GM18517 (cell line): ENCODE results near the gene ZNF774.
"Not testable (repeated sequence)": the region's sequence is repeated elsewhere in the genome, so short reads cannot be mapped to it uniquely, and the experiment has no call there.

Experiments
- ATAC-seq: cut with Tn5 transposase; IDR thresholded peaks from one replicate; pipeline ENCODE4 v1.9.1; 2021; ENCODE audit warnings: mild to moderate bottlenecking, moderate library complexity; ENCODE audit not compliant: unreplicated experiment

ZNF774 gene

GRCh38 chr15:90387534-90388461 is 35.7 kb downstream of the ZNF774 start, which contains the start of gene IQGAP1:
TSS of gene IQGAP1 (plus strand) at chr15:90388242. CDS start at chr15:90388342, 100 bp downstream.
- ATAC-seq, result peak; percentile 94

- peak; percentile 46 for ATAC-seq
These were observed 36.6 kb downstream of the ZNF774 start for GRCh38 chr15:90388462-90389380.

DNA sequence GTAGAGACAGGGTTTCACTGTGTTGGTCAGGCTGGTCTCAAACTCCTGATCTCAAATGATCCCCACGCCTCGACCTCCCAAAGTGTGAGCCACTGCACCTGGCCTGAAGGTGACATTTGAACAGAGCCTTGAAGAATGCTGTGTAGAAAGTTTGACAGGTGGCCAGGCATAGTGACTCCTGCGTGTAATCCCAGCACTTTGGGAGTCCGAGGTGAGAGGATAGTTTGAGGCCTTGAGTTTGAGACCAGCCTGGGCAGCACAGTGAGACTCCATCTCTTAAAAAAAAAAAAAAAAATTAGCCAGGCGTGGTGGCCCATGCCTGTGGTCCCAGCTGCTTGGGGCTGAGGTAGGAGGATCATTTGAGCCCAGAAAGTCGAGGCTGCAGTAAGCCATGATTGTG is 37.4 kb downstream of the ZNF774 start:
- ATAC-seq, result no peak

GRCh38 chr15:90393040-90393439 is 41.0 kb downstream of the ZNF774 start:
- ATAC-seq, result no peak

DNA sequence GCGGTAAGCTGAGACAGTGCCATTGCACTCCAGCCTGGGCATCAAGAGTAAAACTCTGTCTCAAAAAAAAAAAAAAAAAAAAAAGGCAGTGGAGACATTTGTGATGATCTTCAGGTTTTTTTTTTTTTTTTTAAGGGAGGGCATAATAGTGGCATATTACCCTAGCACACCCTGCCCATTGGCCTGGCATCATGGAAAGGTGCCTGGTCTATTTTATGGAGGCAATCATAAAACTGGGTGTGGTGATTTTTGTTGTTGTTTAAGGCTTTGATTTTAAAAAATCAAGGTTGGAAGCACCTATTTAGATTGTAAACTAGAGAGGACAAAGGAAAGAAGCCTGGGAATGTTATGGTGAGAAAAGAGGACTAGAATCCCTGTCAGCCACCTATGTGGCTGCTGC is 42.0 kb downstream of the ZNF774 start:
- ATAC-seq, result no peak

- ATAC-seq, result no peak
These were observed 42.8 kb downstream of the ZNF774 start for GRCh38 chr15:90394748-90395442.

- ATAC-seq, result no peak
These were observed 44.2 kb downstream of the ZNF774 start for GRCh38 chr15:90396321-90396720.

- ATAC-seq, result no peak
These were observed 48.1 kb downstream of the ZNF774 start for GRCh38 chr15:90400005-90400758.

- peak; percentile 94 for ATAC-seq
These were observed 48.8 kb downstream of the ZNF774 start for GRCh38 chr15:90400759-90401314.

DNA sequence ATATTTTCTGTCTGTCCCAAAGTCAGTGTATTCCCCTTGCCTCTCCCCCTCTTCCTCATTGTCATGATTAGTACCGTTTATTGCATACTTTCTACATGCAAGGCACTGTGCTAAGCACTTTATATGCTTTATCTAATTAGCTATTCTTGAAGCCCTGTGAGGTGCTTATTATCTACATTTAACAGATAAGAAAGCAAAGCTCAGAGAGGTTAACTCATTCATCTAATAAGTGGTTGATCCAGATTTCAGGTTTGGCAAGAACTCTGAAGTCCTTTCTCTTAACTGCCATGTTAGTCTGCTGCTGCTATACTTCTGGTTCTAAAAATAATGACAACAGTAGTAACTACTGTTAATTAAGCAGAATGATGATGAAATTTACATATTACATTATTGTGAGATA is 49.4 kb downstream of the ZNF774 start:
- ATAC-seq, result no peak

- no peak for ATAC-seq
These were observed 50.1 kb downstream of the ZNF774 start for GRCh38 chr15:90402223-90402622.

DNA sequence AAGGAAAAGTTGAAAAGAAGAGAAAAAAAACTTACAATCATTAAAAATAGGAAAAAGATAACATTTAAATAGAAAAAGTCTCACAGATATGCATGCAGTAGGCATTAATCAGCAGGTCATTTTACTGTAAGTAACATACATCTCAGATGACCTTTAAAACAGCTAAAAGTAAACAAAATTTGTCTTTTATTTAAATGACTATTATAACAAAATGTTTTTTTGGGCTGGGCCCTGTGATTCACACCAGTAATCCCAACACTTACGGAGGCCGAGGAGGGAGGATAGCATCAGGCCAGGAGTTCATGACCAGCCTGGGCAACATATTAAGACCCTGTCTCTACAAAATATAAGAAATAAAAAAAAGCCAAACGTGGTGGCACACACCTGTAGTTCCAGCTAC is 50.7 kb downstream of the ZNF774 start:
- ATAC-seq, result no peak

- ATAC-seq, result no peak
These were observed 53.0 kb downstream of the ZNF774 start for GRCh38 chr15:90405055-90405607.

- no peak for ATAC-seq
These were observed 55.3 kb downstream of the ZNF774 start for GRCh38 chr15:90407336-90407735.

- no peak for ATAC-seq
These were observed 55.8 kb downstream of the ZNF774 start for GRCh38 chr15:90407871-90408317.

DNA sequence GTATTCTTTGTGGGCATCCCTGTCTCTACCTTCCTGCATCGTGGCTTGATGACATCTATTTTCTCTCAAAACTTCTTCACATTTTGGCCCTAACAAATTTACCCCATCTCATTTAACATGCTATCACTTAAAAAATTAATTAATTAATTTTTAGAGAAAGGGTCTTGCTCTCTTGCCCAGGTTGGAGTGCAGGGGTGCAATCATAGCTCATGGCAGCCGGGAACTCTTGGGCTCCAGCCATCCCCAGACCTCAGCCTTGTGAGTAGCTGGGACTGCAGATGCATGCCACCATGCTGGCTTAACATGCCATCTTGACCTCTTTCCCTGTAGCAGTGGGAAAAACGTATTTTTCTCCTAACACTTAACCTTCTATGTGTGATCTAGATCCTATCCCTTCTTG is 56.6 kb downstream of the ZNF774 start:
- ATAC-seq, result no peak

DNA sequence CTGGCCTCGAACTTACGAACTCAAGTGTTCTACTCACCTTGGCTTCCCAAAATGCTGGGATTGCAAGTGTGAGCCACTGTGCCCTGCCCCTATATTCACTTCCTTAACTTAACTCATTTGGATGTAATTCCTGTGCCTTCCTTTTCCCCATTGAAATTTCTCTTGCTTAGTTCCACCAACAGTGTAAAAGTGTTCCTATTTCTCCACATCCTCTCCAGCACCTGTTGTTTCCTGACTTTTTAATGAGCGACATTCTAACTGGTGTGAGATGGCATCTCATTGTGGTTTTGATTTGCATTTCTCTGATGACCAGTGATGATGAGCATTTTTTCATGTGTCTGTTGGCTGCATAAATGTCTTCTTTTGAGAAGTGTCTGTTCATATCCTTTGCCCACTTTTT is 57.5 kb downstream of the ZNF774 start:
- not testable (repeated sequence) for ATAC-seq

GRCh38 chr15:90410316-90410715 is 58.2 kb downstream of the ZNF774 start:
- not testable (repeated sequence) for ATAC-seq

- no peak for ATAC-seq
These were observed 59.1 kb downstream of the ZNF774 start for GRCh38 chr15:90411176-90411575.
